Measurements from ENCODE around the gene MARS1.

The MARS1 gene

GRCh38 chr12:57528176-57528575, 40.3 kb downstream of the MARS1 start:
- in situ Hi-C loops (cut with MboI; ENCODE audit: low sequenced_read_pairs, unreplicated experiment) = no loop called here
- no peak for DNase-seq (ENCODE audit: low spot score)
- TF ChIP-seq CTCF (IDR thresholded peaks at IDR 0.05; ENCODE audit: borderline replicate concordance, control extremely low read depth, extremely low read depth, insufficient read depth, missing control alignments) = no peak

GRCh38 chr12:57528831-57529555, 41.1 kb downstream of the MARS1 start:
- in situ Hi-C loops (cut with MboI; ENCODE audit: low sequenced_read_pairs, unreplicated experiment) = no loop called here
- no peak for TF ChIP-seq CTCF (IDR thresholded peaks at IDR 0.05; ENCODE audit: borderline replicate concordance, control extremely low read depth, extremely low read depth, insufficient read depth, missing control alignments)
- no peak for DNase-seq (ENCODE audit: low spot score)

- no peak for DNase-seq (ENCODE audit: low spot score)
- no peak for TF ChIP-seq CTCF (IDR thresholded peaks at IDR 0.05; ENCODE audit: borderline replicate concordance, control extremely low read depth, extremely low read depth, insufficient read depth, missing control alignments)
- in situ Hi-C loops (cut with MboI; ENCODE audit: low sequenced_read_pairs, unreplicated experiment) = no loop called here
Measured at GRCh38 chr12:57529831-57530230, 42.0 kb downstream of the MARS1 start.

- DNase-seq (ENCODE audit: low spot score) = no peak
- no peak for TF ChIP-seq CTCF (IDR thresholded peaks at IDR 0.05; ENCODE audit: borderline replicate concordance, control extremely low read depth, extremely low read depth, insufficient read depth, missing control alignments)
- in situ Hi-C loops (cut with MboI; ENCODE audit: low sequenced_read_pairs, unreplicated experiment) = no loop called here
Measured at GRCh38 chr12:57530396-57531142, 42.7 kb downstream of the MARS1 start.

- in situ Hi-C loops (cut with MboI; ENCODE audit: low sequenced_read_pairs, unreplicated experiment) = no loop called here
- TF ChIP-seq CTCF (IDR thresholded peaks at IDR 0.05; ENCODE audit: borderline replicate concordance, control extremely low read depth, extremely low read depth, insufficient read depth, missing control alignments) = no peak
- DNase-seq (ENCODE audit: low spot score) = no peak
Measured at GRCh38 chr12:57531836-57532235, 44.0 kb downstream of the MARS1 start.

- in situ Hi-C loops (cut with MboI; ENCODE audit: low sequenced_read_pairs, unreplicated experiment) = no loop called here
- no peak for DNase-seq (ENCODE audit: low spot score)
- TF ChIP-seq CTCF (IDR thresholded peaks at IDR 0.05; ENCODE audit: borderline replicate concordance, control extremely low read depth, extremely low read depth, insufficient read depth, missing control alignments) = no peak
Measured at GRCh38 chr12:57533108-57533507, 45.2 kb downstream of the MARS1 start.

Measured in GM13976 (cell line).